ENCODE results near the gene STARD5.
"Not testable (repeated sequence)": the region's sequence is repeated elsewhere in the genome, so short reads cannot be mapped to it uniquely, and the experiment has no call there.

The STARD5 gene

DNA sequence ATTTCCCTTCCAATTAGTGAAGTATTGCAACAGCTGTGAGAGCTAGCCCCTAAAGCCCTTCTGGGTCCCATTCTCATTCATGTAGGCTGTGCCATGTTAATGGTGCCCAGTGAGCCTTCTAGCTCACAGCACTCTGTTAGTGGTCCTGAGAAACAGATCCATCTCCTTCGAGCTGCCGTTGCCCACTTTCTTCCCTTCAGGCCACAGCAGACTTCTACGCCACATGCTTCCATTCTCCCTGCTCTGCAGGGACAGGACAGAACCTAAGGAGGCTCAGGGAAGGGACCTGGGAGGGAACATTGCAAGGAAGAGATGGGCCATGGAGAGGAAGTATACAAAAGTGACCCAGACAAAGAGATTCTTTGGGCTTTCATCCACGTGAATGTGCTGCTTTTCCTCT, 11.7 kb upstream of the STARD5 start:
- Histone ChIP-seq H3K4me1 (no peaks in the 10 kb centered on the region; the same call in 1 of the 2 replicates), H3K9me3 (no peaks in the 10 kb centered on the region), H3K36me3 (no peaks in the 10 kb centered on the region), H3K4me3 (ENCODE audit: low read depth, low read length) (no peak overlapping the region), H3K27me3 (no peaks in the 10 kb centered on the region)
- TF ChIP-seq, protein P1, sequence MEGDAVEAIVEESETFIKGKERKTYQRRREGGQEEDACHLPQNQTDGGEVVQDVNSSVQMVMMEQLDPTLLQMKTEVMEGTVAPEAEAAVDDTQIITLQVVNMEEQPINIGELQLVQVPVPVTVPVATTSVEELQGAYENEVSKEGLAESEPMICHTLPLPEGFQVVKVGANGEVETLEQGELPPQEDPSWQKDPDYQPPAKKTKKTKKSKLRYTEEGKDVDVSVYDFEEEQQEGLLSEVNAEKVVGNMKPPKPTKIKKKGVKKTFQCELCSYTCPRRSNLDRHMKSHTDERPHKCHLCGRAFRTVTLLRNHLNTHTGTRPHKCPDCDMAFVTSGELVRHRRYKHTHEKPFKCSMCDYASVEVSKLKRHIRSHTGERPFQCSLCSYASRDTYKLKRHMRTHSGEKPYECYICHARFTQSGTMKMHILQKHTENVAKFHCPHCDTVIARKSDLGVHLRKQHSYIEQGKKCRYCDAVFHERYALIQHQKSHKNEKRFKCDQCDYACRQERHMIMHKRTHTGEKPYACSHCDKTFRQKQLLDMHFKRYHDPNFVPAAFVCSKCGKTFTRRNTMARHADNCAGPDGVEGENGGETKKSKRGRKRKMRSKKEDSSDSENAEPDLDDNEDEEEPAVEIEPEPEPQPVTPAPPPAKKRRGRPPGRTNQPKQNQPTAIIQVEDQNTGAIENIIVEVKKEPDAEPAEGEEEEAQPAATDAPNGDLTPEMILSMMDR (IDR thresholded peaks at IDR 0.05; ENCODE audit: low read depth, low read length), result no peak
- no peak for DNase-seq

- TF ChIP-seq, protein P1 (IDR thresholded peaks at IDR 0.05; ENCODE audit: low read depth, low read length), result no peak
These were observed 11.0 kb upstream of the STARD5 start for GRCh38 chr15:81334768-81335435.

GRCh38 chr15:81333363-81333762, 9.4 kb upstream of the STARD5 start:
- Histone ChIP-seq H3K9me3 (no peaks in the 10 kb centered on the region), H3K27me3 (no peaks in the 10 kb centered on the region), H3K4me1 (no peaks in the 10 kb centered on the region; the same call in 1 of the 2 replicates), H3K4me3 (ENCODE audit: low read depth, low read length) (no peak overlapping the region), H3K36me3 (no peaks in the 10 kb centered on the region)
- DNase-seq, result no peak
- TF ChIP-seq, protein P1 (IDR thresholded peaks at IDR 0.05; ENCODE audit: low read depth, low read length), result no peak

More at GRCh38 chr15:81334768-81335435, 11.0 kb upstream of the STARD5 start:
- no peak for DNase-seq
- Histone ChIP-seq H3K27me3 (no peaks in the 10 kb centered on the region), H3K9me3 (no peaks in the 10 kb centered on the region), H3K4me3 (ENCODE audit: low read depth, low read length) (no peak overlapping the region), H3K4me1 (no peaks in the 10 kb centered on the region; the same call in 1 of the 2 replicates), H3K36me3 (no peaks in the 10 kb centered on the region)

DNA sequence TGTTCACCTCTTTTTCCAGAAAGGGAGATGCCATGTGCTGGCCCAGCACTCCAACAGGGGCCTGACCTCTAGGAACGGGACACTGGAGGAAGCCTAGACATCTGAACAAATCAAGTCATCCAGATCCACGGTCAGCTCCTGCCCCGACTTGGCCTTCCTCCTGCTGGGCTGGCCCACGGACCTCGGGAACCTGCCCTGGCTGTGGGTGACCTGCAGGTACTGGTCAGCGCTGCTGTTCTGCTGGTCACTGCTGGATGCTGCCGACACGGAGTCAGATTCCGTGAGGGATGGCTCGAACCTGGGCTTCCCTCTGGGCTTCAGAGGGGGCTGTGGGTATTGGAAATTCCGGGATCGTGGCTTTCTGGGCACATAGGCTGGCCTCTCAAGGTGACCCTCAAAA, 8.4 kb upstream of the STARD5 start:
- Histone ChIP-seq H3K4me1 (no peaks in the 10 kb centered on the region; the same call in 1 of the 2 replicates), H3K9me3 (no peaks in the 10 kb centered on the region), H3K36me3 (no peaks in the 10 kb centered on the region), H3K4me3 (ENCODE audit: low read depth, low read length) (no peak overlapping the region), H3K27me3 (no peaks in the 10 kb centered on the region; the same call in 1 of the 2 replicates)
- TF ChIP-seq, protein P1 (IDR thresholded peaks at IDR 0.05; ENCODE audit: low read depth, low read length), result no peak
- no peak for DNase-seq

DNA sequence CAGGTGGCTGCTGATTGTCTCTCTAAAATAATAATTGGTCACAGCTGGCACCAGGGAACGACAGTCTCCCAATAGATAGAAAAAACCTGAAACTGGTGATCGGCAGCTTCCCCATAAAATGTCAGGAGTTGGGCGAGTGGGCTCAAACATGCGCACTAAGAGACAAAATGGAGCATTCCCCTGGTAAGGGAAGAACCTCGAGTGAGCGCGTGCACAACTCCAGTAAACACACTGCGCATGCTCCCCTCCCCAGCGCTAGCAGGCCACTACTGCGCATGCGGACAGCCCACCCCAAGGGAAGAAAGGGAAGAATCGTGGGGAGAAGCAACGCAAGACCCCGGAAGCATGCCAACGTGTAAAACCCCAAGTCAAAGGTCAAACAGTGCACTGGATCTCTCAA, 7.7 kb upstream of the STARD5 start:
- TF ChIP-seq, protein P1 (IDR thresholded peaks at IDR 0.05; ENCODE audit: low read depth, low read length), result no peak
- Histone ChIP-seq H3K36me3 (no peaks in the 10 kb centered on the region), H3K4me3 (ENCODE audit: low read depth, low read length) (no peak overlapping the region), H3K4me1 (no peaks in the 10 kb centered on the region; the same call in 1 of the 2 replicates), H3K9me3 (no peaks in the 10 kb centered on the region), H3K27me3 (no peaks in the 10 kb centered on the region; the same call in 1 of the 2 replicates)
- DNase-seq, result no peak

- not testable (repeated sequence) for H3K4me1 ChIP-seq; H3K9me3 ChIP-seq; H3K27me3 ChIP-seq; H3K36me3 ChIP-seq; DNase-seq; H3K4me3 ChIP-seq (ENCODE audit: low read depth, low read length)
These were observed 7.2 kb upstream of the STARD5 start for GRCh38 chr15:81331141-81331540.
